GM12872 (cell line): ENCODE measurements around the gene CNKSR3.

Experiments
- CTCF ChIP-seq: IDR thresholded peaks from 3 replicates; pipeline ENCODE4 v1.5.1; 2011; ENCODE audit warnings: low read depth, mild to moderate bottlenecking, low read length, moderate library complexity; ENCODE audit not compliant: insufficient read depth

The CNKSR3 gene

GRCh38 chr6:154429711-154430110 lies 80.8 kb downstream of the CNKSR3 start:
- no peak for TF ChIP-seq CTCF

GRCh38 chr6:154428897-154429296 lies 81.6 kb downstream of the CNKSR3 start:
- TF ChIP-seq CTCF: no peak

- no peak for TF ChIP-seq CTCF
These were observed 83.0 kb downstream of the CNKSR3 start for GRCh38 chr6:154427446-154427845.

- TF ChIP-seq CTCF: no peak
These were observed 83.5 kb downstream of the CNKSR3 start for GRCh38 chr6:154426997-154427396.

GRCh38 chr6:154425034-154425433 lies 85.5 kb downstream of the CNKSR3 start:
- no peak for TF ChIP-seq CTCF

GRCh38 chr6:154414021-154414813 lies 96.3 kb downstream of the CNKSR3 start:
- TF ChIP-seq CTCF: no peak

- TF ChIP-seq CTCF: no peak
These were observed 98.2 kb downstream of the CNKSR3 start for GRCh38 chr6:154412106-154412820.
